NK-92 (cell line): ENCODE results near the gene GABRE.

Experiments used
- DNase-seq: peaks from one replicate; lab custom pipeline; 2025; ENCODE audit not compliant: unreplicated experiment; lab: John Stamatoyannopoulos, UW

Gene GABRE, protein sequence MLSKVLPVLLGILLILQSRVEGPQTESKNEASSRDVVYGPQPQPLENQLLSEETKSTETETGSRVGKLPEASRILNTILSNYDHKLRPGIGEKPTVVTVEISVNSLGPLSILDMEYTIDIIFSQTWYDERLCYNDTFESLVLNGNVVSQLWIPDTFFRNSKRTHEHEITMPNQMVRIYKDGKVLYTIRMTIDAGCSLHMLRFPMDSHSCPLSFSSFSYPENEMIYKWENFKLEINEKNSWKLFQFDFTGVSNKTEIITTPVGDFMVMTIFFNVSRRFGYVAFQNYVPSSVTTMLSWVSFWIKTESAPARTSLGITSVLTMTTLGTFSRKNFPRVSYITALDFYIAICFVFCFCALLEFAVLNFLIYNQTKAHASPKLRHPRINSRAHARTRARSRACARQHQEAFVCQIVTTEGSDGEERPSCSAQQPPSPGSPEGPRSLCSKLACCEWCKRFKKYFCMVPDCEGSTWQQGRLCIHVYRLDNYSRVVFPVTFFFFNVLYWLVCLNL

DNA sequence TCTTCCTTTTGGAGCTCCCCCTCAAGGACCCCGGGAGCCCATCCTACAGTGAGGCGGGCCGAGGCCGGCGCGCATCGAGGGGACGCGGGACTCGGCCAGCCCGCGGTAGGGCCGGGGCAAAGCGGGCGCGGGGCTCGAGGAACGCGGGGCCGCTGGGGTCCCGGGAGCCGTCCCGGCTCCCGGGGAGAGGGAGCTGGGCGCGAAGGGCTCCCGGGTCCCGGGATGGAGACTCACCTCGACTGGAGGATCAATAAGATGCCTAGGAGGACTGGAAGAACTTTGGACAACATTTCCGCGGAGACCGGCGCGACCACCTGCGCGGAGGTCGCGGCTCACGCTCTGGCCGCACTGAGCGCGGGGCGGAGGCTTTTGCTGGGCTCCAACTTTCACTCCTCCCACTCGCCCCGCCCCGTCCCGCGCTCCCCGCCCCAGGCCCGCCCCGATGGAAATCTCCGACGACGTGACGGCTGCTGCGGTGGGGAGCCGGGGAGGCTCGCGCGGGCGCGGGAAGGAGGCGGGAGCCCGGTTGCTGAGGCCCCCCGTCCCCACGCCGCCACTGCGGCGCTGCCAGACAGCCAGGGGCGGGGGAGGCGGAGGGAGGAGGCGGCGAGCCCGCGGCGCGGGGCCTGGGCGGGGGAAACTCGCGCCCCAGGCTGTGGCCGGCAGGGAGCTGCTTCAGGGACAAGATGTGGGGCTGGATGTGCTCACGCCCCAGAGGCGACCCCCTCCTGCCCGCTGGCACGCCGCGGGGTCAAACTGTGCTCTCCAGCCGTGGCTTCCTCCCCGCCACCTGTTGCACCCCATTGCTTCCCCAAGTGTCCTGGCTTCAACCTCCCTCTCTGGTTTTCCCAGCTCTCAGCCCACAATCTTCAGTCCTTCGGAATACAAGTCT, at the start of gene GABRE:
Gene GABRE, minus strand, starts transcription at position 341 of the 892 bp plus-strand sequence. Its CDS starts 51 bp downstream, at position 290.
- DNase-seq, result no peak

DNA sequence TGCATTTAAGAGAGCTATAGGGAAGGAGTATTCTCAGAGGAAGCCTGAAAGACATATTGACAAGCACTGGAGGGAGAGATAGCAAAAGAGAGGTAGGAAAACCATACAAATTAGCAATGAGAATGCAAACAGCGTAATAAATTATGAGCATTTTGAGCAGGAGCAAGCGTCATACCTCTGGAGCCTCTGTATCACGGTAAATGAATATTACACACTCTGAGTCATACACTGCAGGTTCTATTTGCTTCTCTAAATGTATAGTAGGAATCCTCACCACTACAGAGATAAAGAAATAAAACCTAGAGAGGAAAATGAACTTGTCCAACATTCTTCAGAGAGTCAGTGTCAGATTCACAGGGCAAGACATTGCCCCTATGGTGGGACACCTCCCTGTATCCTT, 46.4 kb upstream of the GABRE start:
- no peak for DNase-seq

DNA sequence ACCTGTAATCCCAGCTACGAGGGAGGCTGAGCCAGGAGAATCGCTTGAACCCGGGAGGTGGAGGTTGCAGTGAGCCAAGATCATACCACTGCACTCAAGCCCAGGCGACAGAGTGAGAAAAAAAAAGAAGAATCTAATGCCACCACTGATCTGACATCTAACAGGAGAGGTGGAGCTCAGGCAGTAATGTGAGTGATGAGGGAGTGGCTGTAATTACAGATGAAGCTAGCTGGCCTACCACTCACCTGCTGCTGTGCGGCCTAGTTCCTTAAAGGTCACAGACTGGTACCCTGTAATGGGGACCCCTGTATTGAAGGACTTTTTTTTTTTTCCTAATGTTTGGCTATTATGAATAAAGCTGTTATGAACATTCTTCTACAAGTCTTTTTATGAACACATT, 25.3 kb upstream of the GABRE start:
- DNase-seq, result no peak

DNA sequence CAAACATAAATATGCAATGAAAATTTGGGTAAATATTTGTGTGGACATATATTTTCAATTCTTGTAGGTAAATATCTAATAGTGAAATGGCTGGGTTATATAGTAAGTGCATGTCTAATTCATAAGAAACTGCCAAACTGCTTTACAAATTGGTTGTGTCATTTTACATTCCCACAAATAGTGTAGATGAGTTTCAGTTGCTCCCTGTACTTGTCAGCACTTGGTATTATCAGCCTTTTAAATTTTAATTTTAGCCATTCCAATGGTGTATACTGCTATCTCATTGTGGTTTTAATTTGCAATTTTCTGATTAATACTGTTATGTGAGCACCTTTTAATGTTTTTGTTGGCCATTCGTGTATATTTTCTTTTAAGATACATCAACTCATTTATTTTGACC, 23.1 kb upstream of the GABRE start:
- no peak for DNase-seq

DNA sequence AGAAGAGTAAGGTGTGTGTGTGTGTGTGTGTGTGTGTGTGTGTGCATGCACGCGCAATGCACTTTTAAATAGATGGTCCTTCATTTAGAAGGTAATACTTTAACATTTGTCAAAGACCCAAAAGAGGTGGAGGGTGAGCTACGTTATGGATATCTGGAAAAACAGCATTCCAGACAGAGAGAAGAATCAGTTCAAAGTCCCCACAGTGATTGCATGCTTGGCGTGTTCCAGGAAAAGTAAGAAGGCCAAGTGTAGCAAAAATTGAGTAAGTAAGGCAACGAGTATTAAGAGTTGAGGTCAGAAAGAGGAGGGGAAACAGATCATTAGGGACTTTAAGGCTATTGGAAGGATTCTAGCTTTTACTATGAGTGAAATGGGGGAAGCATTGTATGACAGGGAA, 21.9 kb upstream of the GABRE start:
- DNase-seq, result no peak

DNA sequence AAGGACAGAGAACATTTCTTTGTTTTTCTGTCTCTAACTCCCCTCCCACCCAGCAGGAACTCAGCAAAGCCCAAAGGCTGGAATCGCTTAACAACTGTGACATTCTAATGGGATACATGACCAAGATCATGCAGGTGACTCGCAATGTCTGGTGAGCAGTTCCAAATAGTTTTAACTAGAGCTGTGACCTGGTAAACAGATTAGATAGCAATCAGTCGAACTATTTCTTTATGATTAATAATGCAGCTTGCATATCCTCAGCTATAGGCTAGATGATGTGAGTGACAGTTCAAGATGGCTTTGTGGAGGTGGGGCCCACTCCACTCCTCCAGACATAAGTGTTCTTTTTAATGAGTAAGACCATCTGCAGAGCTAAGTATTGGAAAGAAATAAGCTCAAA, 20.0 kb upstream of the GABRE start:
- no peak for DNase-seq

DNA sequence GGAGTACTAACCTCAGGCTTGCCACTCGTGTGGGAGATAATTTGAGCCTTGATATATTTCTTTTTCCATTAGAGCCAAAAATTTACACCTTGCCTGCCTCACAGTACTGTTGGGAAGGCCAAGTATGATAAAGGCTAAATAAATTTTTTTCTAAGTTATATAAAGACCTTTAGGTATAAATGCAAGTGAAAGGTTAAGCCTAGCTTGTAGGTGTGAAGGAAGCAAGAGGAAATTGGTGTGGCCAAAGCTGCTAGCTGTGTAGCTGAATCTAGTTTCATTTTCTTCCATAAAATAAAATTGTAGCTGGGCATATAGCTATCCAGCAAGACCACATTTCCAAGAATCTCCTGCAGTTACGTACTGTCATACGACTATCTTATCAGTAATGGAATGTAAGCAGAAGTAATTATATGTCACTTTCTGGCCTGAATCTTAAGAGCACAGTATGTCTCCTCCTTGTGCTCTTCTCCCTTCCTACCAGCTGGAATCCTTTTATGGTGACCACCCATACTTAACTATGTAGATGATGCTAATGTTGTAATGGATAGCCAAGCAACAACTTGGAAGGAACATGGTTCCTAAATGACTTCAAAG, 14.3 kb upstream of the GABRE start:
- no peak for DNase-seq

DNA sequence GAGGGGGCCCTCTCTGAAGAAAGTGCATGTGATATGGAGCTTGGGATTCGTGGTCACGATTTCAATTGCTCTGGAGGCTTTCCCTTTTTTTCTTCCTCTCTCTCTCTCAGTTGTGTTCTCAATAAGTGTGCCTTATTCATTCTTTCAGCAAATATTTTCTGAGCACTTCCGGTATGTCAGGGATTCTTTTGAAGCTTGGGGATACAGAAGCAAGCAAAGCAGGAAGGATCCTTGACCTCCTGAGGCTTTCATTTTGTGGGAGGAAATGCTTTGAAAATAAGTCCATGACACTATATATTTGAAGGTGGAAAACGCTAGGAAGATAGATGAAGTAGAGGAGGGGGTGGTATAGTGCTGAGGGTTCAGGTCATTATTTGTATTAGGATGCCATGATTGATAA, 12.6 kb upstream of the GABRE start:
- DNase-seq, result no peak

DNA sequence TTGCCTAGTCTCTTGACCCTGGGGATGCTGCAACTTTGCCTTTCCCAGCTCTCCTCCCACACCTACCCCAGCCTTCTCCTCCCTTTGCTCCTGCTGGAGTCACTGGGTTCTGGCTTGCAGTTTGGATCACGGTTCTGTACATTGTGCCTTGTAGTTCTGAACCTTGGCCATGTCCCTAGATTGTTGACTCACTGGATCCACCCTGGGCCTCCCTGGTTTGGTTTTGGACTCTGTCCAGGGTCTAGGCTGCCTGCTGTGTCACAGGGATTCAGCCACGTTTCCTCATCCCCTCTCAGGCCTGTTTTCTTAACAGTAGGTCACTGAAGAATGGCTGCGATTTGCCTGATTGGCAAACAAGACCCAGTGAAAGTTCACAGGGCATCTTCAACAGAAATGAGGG, 11.5 kb upstream of the GABRE start:
- DNase-seq, result no peak

DNA sequence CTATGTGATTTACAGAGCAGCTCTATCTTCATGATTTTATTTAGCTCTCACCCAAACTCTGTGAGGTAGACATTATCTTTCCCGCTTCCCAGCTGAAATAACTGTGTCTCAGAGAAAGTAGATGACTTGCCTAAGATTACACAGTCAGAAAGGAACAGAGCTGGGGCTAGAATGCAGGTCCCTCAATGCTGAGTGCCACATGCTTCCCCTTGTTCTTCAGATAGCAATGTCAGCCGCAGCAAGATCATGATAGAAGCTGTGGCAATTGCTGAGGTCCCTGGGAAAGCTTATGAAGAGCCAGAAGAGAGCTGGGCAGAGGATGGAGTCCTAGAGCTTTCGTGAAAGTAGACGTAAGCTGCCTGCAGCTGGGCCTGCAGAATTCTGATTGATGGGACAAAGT, 11.1 kb upstream of the GABRE start:
- DNase-seq, result no peak

DNA sequence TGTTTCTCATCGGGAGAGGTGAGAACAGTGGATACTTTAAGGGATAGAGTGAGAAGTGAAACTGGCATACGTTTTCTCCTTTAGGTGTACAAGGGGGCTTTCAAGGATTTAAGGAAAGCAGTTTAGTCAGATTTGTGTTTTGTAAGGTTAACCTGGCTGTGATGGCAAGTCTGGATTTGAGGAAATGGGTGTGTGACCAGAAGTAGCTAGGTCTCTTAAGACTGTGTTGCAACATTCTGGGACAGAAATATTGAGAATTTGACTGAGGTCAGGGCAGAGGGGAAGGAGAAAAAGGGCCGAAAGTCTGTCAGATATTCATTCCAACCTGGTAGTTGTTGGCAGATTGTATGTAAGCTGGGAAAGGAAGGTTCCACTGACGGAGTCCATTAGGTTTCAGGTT, 10.4 kb upstream of the GABRE start:
- DNase-seq, result no peak

DNA sequence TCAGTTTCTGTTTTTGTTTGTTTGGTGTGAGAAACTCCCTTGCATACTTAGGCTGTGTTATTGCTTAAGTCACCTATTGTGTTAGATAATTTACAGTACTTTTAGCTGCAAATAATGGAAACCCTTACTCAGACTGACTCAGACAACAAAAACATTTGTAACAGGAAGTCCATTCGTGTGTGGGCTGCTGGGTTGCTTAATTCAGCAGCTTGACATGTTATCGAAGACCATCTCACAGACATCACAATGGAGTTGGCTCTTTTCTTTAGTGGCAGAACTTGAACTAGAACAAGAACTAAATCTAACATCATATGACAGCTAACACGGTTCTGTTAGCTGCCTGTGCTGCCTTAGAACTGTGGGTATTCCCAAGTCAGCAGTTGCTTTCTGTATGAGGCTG, 9.9 kb upstream of the GABRE start:
- DNase-seq, result no peak

DNA sequence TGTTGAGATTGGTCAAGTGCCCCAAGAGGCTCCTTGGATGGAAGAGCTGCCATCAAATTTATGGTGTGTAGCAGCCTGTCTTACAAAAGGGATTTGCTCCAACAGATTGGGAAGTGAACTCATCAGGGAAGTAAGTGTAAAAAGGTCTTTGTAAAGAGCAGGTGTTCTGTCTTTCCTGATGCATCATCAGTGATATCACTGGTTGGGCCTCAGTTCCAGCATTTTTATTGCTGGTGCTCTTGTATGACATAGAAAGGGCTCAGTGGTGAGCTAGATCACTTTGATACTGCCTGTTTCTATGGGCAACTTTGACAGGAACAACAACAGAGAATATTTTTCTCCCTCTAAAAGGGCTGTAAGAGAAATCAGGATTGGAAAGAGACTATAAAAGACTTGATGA, 8.7 kb upstream of the GABRE start:
- no peak for DNase-seq

DNA sequence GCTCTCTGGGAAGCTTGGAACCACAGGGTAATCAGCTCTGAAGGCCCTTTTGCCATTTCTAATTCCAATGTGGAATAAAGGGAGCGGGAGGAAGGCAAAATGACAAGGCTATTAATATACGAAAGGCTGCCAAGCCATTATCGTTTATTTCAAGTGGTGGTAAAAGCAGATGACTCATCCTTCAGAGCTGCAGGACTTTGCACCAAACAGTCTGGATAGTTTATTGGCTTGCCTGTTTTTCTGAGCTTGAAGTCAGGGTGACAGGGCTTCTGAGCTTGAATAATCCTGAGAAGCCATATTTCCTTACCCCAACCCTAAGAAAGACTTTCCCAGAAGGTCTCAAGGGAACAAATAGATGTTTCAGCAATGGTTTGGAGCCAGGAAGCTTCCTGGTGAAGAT, 7.7 kb upstream of the GABRE start:
- no peak for DNase-seq

DNA sequence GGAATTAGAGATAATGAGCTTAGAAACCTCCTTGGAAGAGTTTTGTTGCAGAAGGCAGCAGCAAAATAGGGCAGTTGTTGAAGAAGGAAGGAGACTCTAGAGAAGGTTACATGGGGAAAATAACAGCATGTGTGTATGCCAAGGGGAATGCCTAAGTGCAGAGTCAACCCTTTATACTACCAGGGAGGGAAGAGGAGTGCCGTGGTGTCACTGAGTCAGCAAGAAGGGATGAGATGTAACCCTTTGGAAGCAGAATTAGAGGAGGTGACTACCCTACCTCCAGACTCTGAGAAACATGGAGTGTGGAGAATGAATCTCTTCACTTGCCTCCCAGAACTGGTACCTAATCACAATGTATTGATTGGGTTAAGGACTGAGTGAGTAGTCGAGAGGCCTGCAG, 6.7 kb upstream of the GABRE start:
- no peak for DNase-seq

DNA sequence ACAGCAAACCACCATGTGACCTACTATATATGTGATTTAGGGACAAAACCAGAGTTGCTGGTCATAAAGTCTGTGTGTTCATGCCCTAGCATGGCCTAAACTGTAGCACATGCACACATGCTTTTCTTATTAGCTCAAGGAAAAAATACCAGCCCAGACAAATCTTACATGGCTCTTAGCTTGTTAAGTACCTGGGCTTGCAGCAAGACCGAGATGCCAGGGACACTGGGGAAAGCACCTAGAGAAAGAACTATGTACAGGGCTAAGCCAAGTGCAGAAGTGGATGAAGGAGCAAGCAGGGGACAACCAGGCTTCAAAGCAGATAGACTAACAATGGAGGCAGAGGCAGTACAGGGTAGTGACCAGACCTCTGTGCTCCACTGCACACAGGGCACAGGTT, 3.4 kb upstream of the GABRE start:
- DNase-seq, result no peak

DNA sequence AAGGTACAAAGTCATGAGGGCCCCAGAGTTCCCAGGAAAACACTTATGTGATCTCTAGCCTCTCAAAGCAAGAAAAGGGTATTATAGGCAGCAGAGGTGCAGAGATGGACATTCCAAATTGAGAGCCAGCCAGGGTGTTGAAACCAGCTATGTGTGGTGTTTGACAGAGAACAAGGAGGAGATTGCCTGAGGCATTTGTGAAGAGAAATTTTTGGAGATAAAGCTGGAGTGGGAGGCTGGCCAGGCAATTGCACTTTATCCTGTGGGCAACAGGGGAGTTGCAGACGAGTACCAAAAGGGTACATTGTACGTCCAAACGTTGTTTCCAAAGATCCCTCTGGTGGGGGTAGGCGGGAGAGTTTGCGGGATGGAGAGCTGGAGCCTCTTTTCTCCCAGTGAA, 2.5 kb upstream of the GABRE start:
- DNase-seq, result no peak

DNA sequence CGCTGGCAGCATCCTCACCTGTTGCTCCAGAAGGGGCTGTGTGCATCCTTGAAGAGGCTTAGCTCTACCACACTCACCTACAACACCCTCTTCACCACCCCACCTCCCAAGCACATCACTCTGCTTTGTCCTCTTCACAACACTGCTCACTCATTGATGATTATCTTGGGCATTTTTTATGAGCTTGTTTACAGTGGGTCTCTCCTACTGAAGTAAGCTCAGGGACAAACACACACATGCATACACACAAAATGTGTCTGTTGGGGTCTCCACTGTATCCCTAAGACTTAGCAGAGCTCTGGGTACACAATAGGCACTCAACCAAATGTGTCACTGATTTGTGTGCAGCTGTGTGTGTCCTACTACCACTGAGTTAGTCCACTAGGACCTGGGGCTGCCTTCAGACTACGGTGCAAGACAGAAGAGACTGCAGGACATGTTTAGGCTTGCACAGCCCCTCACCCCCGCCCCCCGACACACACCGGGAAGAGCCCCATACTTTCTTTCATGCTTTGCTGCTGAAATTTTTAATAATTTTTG, 1.3 kb upstream of the GABRE start:
- DNase-seq, result no peak

DNA sequence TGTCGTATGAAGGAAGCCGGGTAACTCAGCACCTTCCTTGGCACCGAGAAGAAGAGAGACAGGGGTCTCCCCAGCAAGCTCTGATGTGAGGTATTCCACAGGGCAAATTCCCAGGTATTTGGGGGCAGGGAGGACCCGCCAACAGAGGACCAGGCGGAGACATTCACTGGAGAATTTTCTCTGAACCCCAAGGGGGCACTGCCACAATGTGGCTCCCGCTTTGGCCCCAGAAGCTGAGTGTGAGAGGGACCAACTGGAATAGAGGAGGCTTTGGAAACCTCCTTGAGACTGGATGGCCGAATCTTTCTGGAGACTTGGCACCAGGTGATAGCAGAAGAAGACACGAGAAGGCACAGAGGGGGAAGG, 735 bp upstream of the GABRE start:
- no peak for DNase-seq

DNA sequence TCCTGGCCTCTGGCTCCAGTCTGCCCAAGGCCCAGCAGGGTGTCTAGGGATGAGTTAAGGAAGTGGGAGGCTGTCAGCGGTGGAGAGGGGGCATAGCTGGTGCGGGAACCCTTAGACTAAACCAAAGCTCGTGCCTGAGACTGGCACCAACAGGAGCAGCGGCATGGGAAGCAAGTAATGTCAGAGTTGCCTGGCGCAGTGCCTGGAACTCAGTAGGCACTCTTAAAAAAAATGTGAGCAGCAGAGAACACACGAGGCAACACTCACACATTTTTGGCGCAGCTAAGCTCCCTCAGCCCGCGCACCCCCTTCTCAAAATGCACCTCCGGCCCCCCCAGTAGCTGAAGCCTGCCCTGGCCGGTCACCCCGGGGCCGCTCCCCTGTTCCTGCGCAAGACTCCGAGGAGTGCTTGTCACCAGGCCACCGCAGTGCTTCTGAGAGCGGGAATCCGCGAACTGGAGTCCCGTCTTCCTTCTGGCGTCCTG, 583 bp downstream of the GABRE start:
- no peak for DNase-seq

DNA sequence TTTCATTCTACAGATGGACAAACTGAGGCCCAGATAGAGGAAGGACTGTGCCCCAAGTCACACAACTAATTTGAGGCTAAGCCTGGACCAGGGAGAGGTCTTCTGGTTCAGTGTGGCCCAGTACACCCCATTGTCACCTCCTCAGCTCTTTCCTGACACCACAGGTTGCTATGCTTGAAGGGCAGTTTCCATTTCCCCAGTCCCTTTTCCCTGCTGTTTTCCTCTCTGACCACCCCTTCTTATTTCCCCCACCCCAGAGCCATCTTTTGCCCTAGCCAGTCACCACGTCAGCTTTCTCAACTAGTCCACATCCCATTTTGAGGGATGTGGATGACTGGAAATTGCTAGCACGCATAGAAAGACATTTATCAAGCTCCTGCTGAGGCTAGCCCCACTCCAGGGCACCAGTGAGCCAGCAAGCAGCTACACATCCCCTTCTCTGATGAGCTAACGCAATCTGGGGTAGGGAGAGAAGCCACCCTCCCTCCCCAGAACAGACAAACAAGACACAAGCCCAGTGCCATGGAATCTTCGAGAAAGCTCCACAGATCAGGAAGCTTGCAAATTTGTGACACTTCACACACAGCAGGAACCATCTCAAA, 1.3 kb downstream of the GABRE start:
- DNase-seq, result no peak
